Stimulated activated CD4-positive, alpha-beta T cell treated with anti-CD3 and anti-CD28 coated beads, Interleukin-15, amount 100 ng/mL, for 48 hours (primary cell): Measurements from ENCODE around the gene NEB.
"Not testable (repeated sequence)": the region's sequence is repeated elsewhere in the genome, so short reads cannot be mapped to it uniquely, and the experiment has no call there.

Source experiments
- DNase-seq, 2 donors: peaks; one replicate each; pipeline ENCODE4 v3.0.0-alpha.2; 2020; ENCODE audit warnings: low read depth in 2 of 2

The NEB gene

DNA sequence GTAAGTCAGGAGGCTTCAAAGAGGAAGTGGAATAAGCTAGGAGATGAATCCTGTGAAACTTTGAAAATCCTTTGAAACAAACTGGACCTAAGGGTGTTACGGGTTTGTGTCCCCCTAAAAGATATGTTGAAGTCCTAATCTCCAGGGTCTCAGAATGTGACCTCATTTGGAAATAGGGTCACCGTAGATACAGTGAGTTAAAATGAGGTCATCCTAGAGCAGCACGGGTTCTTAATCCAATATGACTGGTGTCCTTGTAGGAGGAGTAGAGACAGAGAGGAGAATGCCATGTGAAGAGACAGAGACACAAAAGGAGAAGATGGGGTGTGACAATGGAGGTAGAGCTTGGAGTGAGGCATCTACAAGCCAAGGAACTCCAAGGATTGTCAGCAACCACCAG lies 26.9 kb upstream of the NEB start:
- no peak for DNase-seq

DNA sequence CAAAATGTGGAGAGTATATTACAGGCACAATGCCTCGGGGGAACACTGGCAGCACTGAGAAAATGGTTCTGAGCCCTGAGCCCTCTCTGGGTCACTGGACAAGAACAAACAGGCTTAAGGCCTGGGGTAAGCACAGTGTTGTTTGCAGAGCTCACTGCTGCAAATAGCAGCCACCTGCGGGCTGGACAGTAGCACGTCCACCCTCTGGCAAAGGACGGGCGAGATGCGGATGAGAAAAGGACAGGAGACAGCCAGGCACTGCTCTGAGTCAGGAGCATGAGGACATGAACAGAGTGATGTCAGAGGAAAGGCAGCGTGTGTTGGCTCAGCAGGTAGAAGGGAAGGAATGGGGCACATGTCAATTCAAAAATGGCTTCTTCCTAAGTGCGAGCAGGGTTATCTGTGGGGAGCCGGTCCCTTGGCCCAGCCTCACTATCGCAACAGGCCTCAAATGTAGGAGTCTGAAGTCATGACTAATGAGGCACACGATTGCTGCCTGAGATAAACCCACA lies 25.9 kb upstream of the NEB start:
- no peak for DNase-seq

DNA sequence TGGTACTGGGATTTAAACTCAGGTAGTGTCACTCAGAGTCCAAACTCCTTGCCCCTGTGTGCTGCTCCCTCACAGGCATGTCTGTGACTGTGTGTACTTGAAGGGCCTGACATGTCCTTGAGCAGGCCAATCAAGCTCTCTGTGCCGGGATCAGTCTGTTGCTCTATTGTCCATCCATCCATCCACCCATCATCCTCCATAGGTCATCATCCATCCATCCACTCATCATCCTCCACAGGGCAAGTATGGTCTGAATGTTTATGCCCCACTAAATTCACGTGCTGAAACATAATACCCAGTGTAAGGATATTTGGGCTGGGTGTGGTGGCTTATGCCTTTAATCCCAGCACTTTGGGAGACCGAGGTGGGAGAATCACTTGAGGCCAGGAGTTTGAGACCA lies 24.5 kb upstream of the NEB start:
- DNase-seq = no peak

DNA sequence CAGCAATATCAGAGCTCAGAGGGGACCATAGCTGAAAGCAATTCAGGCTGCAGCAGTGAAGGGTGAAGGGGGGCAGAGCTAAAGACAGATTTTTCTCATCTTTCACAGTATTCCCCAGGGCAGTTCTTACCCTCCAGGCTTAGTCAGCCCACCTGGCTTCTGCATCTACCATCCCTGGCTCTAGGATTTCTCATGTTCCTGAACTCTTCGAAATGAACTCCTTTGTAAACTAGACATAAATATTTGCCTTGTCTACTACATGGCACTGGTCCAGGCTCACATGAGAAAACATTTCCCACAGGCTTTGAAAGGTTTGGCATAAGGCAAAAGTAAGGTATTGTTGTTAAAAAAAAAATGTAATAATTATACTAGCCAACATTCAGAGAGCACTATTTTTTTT lies 23.6 kb upstream of the NEB start:
- DNase-seq = no peak

DNA sequence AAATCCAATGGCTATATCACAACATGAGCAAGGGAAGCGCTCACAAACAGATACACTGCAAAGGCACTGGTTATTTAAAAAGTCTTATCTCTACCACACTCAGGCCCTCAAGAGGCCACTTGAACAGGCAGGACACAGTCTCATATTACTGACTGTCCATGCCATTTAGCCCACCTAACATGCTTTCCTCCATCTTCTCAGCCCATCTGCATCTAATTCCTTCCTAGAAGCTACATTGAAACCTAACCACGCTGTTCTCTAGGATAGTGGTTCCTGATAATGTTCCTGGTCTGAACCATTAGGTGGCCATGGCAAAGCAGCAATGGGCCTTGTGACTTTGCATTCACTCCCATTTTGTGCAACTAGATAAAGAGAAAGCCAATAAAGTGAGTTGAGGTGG lies 22.5 kb upstream of the NEB start:
- DNase-seq = no peak

DNA sequence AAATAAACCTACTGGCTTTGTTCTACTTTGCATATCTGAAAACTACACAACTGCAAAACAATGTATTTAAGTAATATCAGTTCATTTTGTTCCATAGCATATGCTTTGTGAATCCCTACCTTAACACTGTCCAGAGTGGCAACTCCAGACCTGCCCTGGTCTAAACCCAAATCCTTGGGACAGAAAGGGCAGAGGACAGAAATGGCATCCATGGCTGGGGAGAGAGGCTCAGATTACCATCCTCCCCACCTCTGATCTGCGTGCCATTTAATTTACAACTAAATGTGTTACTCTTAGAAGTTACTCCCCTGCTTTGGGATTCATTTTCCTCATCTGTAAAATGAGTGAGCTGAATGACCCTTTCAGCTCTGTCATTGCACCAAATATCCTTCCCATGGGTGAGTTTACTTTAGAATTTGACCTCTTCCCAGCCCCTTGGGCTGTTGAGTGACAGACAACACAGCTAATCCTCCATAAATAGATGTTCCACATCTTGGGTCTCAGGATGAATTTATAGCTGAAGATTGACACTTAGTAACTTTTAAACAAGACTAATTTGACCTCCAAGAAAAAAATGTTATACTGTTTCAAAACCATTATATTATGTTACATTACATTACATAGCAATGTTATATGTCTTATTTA lies 20.1 kb upstream of the NEB start:
- DNase-seq = no peak

DNA sequence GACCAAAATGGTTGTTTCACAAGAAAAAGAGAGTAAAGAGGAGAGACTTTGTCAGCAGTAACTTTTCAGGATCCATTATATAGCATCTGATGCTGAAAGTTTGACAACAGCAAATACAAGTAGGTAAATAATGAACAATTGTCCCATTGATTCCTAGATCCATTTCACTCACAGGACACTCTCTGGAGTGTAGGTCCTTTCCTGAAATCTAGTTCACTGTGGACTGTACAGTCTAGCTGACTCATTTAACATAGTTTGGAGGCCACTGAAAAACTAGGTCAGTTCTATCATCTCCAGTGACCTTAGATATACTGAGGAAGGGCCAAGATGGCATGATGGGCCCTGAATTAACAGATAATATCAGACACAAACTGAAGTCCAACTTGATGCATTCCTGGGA lies 19.3 kb upstream of the NEB start:
- DNase-seq = no peak

DNA sequence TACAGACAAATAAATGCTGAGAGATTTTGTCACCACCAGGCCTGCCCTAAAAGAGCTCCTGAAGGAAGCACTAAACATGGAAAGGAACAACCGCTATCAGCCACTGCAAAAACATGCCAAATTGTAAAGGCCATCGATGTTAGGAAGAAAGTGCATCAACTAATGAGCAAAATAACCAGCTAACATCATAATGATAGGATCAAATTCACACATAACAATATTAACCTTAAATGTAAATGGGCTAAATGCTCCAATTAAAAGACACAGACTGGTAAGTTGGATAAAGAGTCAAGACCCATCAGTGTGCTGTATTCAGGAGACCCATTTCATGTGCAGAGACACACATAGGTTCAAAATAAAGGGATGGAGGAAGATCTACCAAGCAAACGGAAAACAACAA lies 11.0 kb upstream of the NEB start:
- not testable (repeated sequence) for DNase-seq

DNA sequence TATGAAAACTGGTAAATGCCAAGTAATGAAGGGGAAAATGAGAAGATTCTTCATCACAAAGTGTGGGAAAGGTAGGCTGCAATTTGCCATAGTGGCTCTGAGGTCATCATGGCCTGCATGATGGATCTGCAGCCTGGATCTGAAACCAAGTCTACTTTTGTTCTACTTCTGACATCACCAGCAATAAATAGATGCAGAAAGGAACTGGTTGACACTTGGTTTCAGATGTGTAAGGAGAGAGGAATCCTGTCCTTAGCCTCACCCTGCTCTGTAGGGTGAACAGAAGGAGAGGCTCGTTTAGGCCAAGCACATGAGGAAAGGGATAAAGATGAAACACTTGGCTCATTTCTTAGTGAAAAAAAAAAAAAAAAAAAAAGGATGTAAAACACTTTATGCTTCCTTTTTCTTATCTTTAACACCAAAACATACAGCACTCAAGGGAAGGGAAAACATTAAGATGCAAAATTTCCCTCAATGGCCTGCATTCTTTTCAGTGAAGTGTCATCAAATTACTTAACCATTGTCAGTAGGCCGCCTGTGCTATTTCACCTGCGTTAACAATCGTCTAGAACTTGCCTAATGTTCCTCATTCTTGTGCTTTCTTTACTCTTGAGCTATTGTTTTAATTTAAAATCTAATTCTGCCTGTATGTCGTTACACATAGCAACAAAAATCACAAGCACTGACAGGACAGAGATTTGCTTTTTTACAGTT lies 3.9 kb downstream of the NEB start:
- no peak for DNase-seq

DNA sequence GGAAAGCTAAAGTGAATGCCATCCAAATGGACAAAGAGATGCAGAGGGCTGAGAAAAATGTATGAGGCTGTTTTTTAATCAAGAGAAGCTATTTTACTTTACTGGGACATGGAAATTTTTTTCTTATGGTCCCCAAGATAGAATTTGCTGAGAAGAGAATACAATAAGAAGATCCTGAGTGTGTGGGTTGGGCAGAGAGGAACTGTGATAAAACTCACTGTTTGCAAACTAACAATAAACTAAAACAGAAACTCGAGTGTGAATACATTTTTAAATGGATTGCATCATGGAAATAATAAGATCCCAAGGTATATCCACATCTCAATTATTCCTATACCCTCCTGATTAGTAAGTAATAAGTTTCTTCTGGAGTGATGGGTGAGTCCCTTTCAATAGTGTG lies 4.4 kb downstream of the NEB start:
- no peak for DNase-seq

DNA sequence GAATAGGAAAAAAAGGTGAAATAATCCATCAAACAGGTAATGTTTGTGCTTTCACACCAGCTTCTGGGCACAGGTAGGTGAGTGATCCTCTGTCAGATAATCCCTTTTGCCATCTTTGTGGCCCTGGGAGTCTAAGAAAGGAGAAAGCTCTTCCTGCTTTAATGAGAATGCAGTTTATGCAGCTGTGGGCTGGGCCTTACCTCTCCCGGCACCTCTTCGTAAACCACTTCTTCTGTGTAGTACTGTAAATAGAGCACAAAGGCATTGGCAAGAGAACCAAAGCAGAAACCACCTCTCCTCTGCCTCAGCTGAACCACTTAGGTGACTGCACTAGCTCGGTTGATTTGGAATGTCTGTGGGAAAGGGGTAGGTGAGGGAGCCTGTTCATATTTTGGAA lies 4.9 kb downstream of the NEB start:
- no peak for DNase-seq

DNA sequence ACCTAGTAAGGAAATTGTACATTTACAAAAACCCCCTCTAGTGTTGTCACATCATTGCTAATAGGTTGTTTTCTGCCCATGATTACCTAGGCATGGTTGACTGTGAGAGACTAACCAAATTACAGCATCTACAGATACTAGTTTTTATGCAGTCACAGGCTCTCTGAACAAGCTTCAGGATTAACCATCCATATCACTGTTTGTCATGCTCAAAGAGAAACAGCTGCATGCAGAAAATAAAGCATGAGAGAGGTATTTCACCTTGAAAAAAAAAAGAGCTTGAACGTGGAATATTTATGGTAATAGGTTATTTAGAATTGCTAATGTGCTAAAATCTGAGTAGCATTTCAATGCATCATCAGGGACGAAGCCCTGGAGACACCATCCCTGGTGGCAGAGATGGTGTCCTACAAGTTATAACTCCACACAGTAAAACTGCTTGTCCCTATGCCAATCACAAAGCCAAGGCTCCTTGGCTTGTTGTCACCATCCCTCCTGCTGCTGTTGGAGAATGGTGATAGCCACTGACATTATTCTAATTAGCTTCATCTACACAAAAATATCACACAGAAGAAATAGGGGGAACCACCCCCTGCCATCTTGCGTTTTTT lies 5.4 kb downstream of the NEB start:
- DNase-seq = no peak

DNA sequence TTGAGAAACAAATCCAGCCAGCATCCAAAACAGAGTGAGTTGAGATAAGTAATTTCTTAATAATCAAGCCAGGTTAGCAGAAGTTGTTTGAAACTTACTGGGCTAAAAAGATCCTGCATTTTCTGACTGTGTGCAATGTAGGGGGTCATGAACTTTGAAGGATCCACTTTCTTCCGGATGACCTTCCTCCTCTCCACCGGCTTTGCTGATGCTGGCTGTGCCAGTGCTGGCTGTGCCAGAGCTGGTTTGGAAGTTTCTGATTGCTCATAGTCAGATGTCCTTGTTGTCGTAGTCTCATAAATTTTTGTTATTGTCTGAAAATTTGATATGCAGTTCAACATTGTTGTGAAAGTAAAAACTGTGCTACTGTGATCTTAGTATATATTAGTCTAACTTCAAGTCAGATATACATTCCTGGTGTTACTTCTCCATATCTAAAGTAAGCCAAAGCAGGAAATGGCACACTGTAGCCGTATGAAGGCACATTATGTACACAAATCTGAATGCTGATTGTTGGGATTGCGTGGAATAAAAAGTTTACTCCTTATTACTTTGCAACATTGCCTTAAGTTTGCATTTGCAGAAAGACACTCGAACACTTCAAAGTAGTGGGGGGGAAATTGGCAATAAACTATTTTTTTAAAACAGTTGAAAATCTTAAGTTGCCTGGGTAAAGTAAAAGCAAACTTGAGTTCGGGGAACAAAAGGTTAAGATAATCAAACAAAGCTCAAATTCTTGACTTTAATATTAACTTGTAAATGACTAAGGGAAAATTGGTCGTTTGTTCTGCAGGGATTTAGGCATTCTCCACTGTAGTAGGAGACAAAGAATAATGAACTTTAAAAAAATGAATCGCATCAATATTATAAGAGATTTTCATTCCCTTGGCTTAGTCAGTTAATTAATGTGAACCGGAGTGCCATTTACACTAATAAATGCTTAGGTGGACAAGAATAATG lies 6.4 kb downstream of the NEB start:
- DNase-seq = no peak

DNA sequence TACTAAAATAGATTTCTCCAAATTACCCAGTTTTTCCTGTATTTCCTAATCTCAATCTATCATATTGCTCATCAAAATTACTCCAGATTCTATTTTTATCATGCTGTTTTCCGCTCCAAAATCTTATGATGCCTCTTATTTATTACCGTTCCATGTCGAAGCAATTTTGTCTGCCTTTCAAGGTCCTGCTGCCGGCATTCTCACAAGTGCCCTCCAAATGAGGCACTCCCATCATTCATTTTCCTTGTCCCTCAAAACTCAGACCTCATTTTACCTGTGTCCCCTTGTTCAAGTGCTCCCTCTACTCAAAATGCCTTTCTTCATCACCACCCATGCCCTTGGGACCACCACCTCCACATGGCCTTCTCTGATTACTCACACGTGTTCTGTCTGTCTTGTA lies 13.1 kb downstream of the NEB start:
- no peak for DNase-seq

DNA sequence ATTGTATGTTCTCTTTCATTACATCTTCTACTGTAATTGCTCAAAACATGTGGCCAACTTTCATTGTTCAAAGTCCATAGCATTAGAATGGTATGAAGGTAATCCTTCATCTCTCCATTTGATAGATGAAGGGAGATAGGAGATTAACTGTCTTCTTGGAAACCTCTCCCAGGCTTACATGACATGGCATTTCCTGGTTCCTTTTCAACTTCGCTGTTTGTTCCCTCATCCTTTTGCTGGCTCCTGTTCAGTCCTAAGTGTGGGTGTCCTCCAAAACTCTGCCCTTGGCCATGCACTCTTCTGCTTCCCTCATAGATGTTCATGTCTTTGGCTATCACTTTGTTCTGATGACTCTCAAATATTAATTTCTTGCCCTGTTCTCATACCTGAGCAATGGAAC lies 13.8 kb downstream of the NEB start:
- DNase-seq = no peak

DNA sequence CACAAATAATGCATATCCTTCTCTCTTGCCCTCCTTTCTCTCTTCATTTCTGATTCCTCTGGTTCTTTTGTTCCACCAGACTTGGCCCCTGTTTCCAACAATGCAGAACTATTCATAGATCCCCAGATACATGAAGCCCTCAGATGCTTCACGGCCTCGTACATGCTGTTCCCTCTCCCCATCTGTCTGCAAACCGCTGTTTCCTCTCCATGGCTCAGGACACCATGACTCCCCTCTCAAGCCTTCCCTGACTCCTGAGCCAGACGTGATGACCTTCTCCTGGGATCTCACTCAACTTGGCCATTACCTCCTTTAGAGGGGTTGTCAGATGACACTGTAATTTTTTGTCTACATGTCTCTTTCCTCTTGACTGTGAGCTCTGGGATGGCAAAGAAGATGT lies 15.5 kb downstream of the NEB start:
- no peak for DNase-seq

DNA sequence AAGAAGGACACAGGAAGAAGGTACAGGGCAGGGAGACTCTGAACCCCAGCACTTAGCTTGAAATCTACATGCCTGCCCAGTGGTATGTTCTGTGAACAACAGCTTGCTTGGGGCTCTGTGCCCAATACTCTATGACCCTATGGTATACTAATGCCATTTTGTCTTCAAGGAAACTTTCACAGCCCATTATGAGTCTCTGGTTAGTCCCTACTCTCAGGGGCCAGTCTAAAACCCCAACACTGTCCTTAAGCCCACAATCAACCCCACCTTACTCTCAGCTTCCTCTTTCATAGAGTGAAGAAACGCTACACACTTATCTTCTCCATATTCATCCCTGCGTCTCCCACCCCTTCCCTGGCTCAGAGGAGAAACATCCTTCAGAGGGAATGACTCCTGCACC lies 16.0 kb downstream of the NEB start:
- DNase-seq = no peak

DNA sequence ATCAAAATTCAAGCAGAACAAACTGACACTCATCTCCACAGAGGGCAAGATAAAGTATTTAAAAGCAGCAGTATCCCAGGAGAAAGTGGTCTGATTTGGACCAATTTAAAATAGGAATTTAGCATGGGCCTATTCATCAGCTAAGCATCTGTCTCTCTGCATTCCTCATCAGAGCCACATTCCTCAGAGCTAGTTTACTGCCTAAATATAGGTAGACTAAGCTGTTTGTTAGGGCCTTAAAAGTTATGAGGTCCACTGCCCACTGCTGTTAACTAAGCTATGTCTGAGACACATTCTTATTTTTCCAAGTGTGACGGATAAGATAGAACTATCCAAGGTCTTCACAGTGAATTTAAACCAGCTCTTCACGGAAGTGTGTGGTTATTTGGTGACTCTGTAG lies 17.6 kb downstream of the NEB start:
- no peak for DNase-seq

DNA sequence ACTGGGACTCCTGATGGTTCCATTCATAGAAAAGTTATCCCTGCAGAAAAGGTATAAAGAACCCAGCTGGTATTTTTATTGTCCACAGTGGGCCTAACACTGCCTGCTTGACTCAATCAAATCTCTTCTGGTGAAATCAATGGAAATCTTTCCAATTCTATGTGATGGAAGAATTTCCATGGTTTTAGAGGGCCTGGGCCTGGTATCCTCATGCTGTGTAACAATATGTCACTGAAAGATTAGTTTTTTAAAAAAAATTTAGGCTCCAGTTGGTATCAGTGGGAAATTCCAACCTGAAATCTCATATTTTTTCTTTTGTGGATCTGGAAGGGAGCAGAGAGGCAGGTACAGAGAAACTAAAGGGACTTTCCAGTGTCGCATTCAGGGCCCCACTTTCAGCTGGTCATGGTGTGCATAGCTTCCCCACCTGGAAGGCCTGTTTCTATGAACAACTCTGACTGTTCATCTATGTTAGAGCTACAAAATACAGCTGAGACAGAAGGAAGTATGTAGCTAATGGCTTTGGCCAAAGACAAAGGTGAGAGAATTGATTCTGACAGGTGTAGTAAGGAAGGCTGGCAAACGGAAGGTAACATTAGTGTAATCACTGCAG lies 20.9 kb downstream of the NEB start:
- no peak for DNase-seq

DNA sequence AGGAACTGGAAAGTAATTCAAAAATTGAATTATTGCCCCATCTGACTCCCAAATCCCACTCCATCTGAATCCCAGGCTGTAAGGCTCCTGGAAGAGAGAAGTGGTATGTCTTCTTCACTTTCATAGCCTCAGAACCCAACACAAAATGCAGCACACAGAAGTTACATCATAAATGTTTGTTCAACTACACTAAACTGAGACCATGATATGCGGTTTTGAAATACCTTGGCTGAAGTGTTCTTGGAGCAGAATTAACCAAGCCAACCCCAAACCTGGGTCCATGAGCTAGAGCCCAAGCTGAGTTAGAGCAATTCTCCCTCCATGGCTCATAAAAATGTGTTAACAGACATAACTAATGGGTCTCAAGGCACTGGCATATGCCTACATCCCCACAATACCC lies 23.3 kb downstream of the NEB start:
- DNase-seq = no peak

DNA sequence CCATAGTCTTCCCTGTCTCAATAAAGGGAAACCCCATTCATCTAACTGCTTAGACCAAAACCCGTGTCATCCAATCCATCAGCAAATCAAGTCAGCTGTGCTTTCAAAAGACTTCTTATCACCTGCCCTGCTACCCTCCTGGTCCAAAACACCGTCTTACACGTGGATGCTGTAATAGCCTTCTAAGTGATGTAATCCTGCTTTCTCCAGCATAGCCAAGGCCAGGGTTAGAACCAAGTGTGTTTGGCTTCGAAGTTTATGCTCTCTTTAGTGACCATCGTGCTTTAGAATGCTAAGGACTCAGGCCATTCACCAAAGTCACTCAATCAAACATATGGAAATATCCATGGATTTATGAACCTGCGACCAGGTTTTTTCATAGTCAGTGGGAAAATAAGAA lies 25.5 kb downstream of the NEB start:
- DNase-seq = no peak

DNA sequence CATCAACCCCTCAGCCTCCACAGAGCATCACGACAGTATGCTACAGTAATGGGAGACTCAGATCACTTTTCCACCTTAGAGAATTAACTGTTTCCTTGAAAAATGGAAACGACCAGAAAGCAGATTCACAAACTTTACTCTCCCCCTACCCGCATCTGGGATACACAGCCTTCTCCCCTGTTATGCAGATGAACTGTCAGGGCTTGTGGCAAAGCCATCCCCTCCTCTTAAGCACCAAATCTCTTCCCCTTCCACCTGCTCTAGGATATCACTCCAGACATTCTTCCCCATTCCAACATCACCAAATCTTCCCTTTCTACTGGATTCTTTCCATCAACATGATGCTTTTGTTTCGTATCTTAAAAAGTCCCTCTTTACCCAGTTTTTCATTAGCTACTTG lies 26.4 kb downstream of the NEB start:
- DNase-seq = no peak
